ENCODE data around the gene RC3H1. TPM values are rescaled to one million over a fixed set of nuclear protein-coding genes. Genes with fewer than 3 reads are reported as not detected.

RC3H1 gene
- total and polyA plus RNA-seq, 2 of the 8 experiments (the other 6 are each of a cell fraction or from before 2014, with no cell fraction given): 7.4 to 32.2 TPM

GRCh38 chr1:174021591-174022079 lies 522 bp downstream of the RC3H1 start (continued):
- TF ChIP-seq CHD7 (IDR thresholded peaks at IDR 0.05; ENCODE audit: insufficient replicate concordance, low read length) (no peak), RNF2 (IDR thresholded peaks at IDR 0.05; ENCODE audit: borderline replicate concordance, low read depth, low read length, missing control alignments, poor library complexity, severe bottlenecking) (no peak), CREB1 (IDR thresholded peaks at IDR 0.05) (peak; percentile 32; the same call in 1 of the 2 replicates), TEAD4 (IDR thresholded peaks at IDR 0.05; ENCODE audit: low read depth, low read length) (peak; percentile 36; the same call in 1 of the 2 replicates), SIX5 (IDR thresholded peaks at IDR 0.05; ENCODE audit: low read depth, low read length) (no peak), CTCF (IDR thresholded peaks at IDR 0.05; ENCODE audit: control extremely low read depth in 1 of 3, insufficient read depth in 1 of 3, low read depth in 1 of 3, low read length in 3 of 3) (no peak), SAP30 (IDR thresholded peaks at IDR 0.05; ENCODE audit: insufficient read depth, insufficient replicate concordance, low read length) (peak; percentile 37)

Measured in H1 (cell line).